IMR-90 (cell line): ENCODE data around the gene TNRC6B.

Experiments used
- BHLHE40 ChIP-seq: fragments of 150-350 bp; IDR thresholded peaks from 2 replicates; pipeline ENCODE4 v1.6.1; 2016; ENCODE audit warnings: mild to moderate bottlenecking, low read depth, low read length
- RAD21 ChIP-seq: IDR thresholded peaks from 2 replicates; pipeline ENCODE4 v1.6.1; 2012; ENCODE audit warnings: low read length, improper control_type of control experiment
- TF ChIP-seq, protein P1 (sequence below): conservative IDR thresholded peaks from 2 replicates; pipeline ENCODE4 v1.5.1; 2012; ENCODE audit warnings: mild to moderate bottlenecking, low read depth, low read length, improper control_type of control experiment

GRCh38 chr22:40212121-40212520 lies 34.4 kb downstream of the TNRC6B start:
- TF ChIP-seq RAD21 (no peak), BHLHE40 (no peak)
- TF ChIP-seq, protein P1, sequence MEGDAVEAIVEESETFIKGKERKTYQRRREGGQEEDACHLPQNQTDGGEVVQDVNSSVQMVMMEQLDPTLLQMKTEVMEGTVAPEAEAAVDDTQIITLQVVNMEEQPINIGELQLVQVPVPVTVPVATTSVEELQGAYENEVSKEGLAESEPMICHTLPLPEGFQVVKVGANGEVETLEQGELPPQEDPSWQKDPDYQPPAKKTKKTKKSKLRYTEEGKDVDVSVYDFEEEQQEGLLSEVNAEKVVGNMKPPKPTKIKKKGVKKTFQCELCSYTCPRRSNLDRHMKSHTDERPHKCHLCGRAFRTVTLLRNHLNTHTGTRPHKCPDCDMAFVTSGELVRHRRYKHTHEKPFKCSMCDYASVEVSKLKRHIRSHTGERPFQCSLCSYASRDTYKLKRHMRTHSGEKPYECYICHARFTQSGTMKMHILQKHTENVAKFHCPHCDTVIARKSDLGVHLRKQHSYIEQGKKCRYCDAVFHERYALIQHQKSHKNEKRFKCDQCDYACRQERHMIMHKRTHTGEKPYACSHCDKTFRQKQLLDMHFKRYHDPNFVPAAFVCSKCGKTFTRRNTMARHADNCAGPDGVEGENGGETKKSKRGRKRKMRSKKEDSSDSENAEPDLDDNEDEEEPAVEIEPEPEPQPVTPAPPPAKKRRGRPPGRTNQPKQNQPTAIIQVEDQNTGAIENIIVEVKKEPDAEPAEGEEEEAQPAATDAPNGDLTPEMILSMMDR = no peak
